ENCODE data around the gene ARRDC4.
A peak's percentile ranks its signal among the peaks of the same experiment; 100 is the strongest.

The ARRDC4 gene

DNA sequence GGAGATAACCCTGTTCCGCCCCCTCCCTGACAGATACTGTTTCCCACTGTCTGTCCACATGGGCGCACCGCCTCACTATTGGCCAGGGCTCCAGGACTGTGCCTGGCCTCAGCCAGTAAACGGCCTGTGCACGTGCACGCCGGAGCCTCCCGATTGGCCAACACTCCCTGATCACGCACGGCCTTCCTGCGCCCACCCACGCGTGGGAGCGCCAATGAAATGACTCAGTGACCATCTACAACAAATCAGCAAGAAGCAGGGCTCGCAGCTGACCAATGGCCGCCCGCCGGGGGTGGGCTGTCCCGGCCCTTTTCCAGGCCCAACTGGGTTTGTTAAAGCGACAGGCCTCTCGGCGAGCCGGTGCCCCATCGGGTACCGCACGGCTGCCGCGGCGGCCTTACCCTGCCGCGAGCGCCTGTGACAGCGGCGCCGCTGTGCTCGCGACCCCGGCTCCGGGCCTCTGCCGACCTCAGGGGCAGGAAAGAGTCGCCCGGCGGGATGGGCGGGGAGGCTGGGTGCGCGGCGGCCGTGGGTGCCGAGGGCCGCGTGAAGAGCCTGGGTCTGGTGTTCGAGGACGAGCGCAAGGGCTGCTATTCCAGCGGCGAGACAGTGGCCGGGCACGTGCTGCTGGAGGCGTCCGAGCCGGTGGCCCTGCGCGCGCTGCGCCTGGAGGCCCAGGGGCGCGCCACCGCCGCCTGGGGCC is at the start of gene ARRDC4:
ARRDC4 (plus strand) TSS at position 340 of the 703 bp plus-strand sequence; CDS start at position 499, 159 bp downstream.
- DNase-seq, result peak; percentile 100

DNA sequence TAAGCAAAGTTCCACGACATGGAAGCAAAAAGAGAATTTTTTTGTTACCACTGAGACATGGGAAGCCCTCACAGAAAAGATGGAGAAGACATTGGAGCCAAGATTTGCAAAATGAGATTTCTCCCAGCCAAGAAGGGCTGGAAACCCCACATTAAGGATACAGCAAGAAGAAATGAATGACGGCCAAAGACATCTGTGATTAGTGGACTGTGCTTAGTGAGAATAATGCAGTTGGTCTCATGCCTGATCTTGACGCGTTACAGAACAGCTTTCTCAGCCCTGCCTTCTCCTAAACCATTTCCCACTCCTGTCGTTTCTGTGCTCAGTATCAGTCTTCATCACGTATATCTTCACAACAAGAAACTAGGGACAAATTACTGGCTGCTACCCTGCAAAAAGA is 45.8 kb upstream of the ARRDC4 start:
- DNase-seq, result no peak

- DNase-seq, result no peak
These were observed 45.2 kb upstream of the ARRDC4 start for GRCh38 chr15:97915261-97915660.

DNA sequence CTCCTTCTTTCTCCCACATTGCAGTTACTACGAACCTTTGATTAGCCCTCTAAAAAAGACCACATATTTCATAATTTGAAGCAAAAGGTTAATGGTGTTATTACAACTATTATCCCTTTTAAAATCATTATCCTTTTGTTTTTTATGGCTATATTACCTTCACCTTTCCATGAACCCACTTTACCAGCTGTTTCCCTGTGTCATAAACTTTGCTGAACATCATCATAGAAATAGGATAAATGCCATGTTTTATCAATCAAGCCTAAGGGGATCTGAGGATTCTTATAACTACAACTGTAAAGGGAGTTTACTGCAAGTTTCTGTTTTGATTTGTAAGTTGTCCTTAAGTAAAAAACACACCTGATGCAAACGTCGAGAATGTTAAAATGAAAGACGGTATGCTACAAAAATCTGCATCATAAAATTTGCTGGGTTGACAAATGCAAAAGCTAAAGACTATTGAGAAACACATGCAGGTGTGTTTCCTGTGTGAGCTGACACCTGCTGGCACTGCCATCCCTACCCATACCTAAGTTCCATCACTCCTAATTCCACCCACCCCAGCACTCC is 39.1 kb upstream of the ARRDC4 start:
- DNase-seq, result no peak

DNA sequence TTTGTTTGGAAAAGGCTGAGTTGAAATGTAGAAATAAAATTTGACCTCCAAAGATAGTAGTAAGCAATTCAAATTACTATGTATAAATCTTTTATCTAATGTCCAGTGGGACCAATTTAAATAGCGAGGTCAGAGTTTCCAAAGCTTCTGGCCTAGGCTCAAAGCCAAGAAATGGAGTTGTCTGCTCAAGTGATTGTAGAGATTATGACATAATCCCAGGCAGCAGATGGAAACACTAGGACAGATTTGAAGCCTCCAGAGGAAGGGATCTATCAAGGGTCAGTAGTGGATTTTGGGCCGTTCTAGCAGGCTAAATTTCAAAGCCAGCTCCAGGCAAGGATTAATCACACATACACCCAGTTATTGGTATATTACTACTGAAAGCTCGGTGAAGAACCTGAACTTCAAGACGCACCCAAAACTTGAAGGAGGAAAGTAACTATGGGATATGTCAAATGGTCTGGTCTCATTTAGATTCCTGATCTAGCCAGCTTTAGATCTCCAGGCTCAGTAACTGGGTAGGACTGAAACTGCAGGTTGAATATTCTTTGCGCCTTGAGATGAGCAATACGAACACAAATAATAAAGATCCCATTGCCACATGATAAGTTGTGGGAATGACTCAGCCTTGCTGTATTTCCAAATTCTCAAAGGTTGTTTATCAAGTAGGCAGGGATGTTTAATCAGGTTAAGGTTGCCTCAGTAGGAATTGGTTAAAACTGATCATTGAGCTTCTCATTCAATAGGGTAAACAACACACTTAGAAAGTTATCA is 30.9 kb upstream of the ARRDC4 start:
- no peak for DNase-seq

- no peak for DNase-seq
These were observed 30.3 kb upstream of the ARRDC4 start for GRCh38 chr15:97930230-97930629.

DNA sequence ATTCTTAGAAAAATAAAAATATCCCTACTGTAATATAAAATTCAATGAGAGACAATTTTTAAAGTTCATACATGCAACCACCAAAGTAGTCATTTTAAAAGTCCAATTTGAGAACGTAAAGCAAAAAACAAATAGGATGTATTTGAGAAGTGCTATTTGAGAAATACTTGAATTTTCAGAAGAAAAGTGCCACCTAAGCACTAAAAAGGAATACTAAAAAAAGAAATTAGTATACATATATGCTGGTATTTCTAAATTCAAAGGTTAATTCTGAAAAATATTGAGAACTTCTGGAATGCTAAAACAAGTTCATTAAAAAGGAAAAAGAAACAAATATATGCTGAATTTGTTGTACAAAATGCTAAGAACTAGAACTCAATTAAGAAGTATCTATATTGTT is 29.2 kb upstream of the ARRDC4 start:
- DNase-seq, result no peak

GRCh38 chr15:97933589-97933988 is 26.9 kb upstream of the ARRDC4 start:
- no peak for DNase-seq

DNA sequence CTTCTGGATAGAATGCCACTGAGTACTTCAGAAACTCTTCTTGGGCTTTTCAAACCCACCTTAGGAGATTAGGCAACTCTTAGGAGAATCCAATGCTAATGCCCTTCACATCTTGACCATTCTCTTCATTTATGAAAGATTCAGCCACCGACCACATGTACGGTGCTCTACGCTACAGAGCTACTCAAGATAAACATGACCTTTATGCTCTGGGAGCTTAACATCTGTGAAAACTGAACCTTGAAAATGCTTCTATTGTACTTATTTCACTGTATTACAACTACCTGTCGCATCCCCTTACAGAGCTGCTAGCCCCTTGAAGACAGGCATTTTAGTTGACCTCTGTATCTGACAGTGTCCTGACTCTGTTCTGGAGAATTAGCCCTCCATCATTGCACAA is 19.5 kb upstream of the ARRDC4 start:
- no peak for DNase-seq

- no peak for DNase-seq
These were observed 18.9 kb upstream of the ARRDC4 start for GRCh38 chr15:97941572-97941971.

- DNase-seq, result no peak
These were observed 15.8 kb upstream of the ARRDC4 start for GRCh38 chr15:97944724-97945123.

DNA sequence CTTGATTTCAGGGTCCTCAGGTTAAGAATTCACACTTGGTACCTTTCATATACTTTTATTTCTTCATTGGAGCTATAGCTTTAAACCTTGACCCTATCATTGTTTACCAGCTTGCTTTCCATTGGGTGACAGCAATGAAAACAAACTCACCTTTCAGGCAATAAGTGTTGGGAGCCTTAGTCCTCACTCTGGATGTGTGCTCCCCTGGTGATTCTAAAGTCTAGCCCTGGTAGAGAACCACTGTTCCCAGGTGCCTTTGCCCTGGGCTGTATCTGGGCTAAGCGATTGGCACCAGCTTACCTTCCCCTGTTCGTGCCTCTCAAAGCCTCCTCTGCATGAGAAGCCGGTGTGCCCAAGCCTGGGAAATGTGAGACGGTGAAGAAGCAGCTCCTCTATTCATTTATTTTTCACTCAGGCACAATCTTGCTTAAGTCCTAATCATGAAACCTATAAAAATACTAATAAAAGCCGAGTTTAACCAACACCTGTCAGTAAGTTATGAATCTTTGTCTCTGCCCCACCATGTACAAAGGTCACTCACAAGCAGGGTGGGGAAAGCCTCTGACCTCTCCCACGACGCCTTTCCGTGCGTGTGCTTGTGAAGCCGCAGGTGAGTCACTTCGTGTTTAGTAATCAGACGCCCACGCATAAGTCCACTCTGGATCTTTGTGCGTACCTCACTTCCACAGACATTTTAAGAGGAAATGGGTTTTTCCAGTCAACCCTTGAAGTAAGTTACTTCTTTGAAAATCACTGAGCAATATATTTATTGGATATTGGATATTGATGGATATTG is 12.8 kb upstream of the ARRDC4 start:
- no peak for DNase-seq

- DNase-seq, result no peak
These were observed 7.2 kb upstream of the ARRDC4 start for GRCh38 chr15:97953254-97953653.

GRCh38 chr15:97953748-97954147 is 6.8 kb upstream of the ARRDC4 start:
- no peak for DNase-seq

- DNase-seq, result no peak
These were observed 5.5 kb upstream of the ARRDC4 start for GRCh38 chr15:97955035-97955434.

DNA sequence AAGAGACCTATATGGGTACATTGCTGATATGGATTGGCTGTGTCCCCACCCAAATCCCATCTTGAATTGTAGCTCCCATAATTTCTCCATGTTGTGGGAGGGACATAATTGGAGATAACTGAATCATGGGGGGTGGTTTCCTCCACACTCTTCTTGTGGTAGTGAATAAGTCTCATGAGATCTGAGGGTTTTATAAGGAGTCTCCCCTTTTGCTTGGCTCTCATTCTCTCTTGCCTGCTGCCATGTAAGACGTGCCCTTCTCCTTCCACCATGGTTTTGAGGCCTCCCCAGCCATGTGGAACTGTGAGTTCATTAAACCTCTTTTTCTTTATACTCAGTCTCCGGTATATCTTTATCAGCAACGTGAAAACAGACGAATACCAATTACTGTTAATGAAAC is 5.0 kb upstream of the ARRDC4 start:
- DNase-seq, result no peak

DNA sequence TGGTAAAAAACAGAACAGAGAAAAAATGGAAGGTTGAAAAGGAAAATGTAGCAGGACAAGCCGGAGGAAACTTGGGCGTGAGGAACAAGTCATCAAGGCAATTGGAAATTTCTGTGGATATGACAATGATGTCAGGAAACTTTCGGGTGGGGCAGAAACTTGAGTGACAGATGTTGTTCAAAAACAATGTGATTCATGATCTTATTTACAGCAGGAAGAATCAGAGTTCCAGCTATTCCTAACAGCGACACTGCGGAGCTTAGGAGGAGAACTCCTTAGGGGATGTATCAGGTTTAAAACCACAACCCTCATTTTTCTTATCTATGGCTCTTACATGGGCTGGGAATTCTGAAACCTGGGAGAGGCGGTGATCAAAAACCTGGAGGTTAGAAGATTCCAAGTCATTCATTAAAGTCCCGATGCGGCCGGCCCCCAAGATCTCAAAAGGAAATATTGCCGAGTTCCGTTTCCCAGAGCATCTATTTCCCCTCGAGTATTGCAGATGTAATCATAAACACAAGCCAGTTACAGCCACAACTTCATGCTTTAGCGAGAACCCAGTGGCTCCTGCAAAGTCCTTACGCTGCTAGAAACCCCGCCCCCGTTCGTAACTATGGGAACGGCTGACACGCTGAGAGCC is 659 bp upstream of the ARRDC4 start:
- no peak for DNase-seq

DNA sequence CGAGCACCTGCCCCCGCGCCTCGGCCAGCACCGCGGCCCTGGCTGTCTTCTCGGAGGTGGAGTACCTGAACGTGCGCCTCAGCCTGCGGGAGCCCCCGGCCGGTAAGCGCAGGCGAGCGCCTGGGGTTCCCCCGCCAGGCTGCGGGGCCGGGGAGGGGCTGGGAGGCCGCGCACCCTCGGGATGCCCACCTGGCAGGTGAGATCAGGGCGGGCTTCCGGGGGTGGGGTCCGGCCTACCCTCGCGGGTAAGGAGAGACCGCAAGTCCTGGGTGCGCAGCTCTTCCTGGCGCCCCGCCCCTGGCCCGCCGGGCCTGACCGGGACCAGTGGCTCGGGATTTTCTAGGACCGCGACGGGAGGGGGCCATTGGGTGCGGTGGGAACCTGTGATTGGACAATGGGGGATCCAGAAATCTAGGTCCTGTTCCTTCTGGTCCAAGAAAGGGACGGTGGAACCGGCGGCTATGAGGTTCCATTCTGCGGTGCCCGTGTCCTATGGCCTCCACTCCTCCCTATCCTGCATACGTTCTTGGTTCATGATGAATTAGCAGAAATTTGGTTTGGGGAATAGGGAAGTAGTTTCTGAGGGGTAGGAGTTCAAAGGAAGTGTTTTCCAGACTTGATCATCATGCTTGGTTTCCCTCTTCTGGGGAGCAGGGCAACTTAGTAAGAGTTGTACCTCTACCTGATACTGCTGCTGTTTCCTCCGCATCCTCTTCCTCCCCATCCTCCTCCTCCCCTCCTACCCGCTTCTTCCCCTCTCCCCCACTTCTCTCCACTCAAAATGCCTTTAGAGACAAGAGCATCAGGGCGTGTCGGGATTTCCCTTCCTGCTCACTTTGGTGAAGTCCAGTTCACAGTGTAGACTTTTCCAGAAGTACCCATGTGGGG is 808 bp downstream of the ARRDC4 start:
- no peak for DNase-seq

DNA sequence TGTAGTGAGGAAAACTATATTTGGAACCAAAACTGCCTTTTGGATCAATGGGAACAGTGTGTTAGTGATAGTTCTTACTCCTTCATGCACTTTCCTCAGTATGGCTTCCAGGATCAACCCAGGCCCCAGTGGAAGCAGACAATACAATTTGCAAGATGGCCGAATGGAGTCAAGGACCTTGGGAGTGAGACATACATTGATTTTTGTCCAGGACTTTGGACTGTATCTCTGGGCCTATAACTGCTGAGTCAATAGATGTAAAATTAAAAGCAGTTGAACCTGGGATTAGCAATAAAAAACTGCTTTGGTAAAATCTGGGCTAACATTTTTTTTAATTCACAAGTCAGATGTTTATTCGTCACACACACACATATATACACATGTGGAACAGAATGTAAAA is 1.8 kb downstream of the ARRDC4 start:
- DNase-seq, result no peak

DNA sequence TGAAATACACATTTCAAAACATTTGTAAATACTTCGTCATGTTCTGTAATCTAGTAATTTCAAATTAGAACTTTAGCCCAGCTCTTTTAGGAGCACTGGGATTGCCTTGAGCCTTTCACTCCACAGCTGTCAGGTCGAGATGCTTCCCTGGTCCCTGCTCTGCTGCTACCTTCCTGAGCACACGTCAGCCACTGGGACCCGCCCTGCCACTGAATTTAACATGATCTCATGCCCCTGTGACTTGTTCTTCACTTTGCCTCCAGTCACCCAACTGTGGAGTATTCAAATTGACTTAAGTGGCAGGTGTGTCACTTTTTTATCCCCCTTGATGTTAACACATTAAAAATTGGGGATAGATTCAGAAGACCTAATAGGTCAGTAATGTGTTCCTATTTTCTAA is 3.3 kb downstream of the ARRDC4 start:
- no peak for DNase-seq

GRCh38 chr15:97966246-97966645 is 5.7 kb downstream of the ARRDC4 start:
- DNase-seq, result no peak

Data from fibroblast of skin of right quadriceps (primary cell).